Transverse colon (tissue), 4 donors: Measurements from ENCODE around the gene RAB9A. TPM values are rescaled to one million over a fixed set of nuclear protein-coding genes. Genes with fewer than 3 reads are reported as not detected.

Experiments used
- DNase-seq: peaks from one replicate; pipeline ENCODE4 v3.0.0-alpha.2; 2019
- H3K27ac ChIP-seq, 4 donors: fragments of 200-600 bp; sonication (generic); 2 replicates each; pipeline ENCODE4 v1.5.1; 2016 to 2018; ENCODE audit warnings: inconsistent platforms in 4 of 4
- H3K27me3 ChIP-seq: fragments of 200-600 bp; sonication (generic); 2 replicates; pipeline ENCODE4 v1.5.1; 2017; ENCODE audit warnings: inconsistent platforms
- H3K36me3 ChIP-seq, 4 donors: fragments of 200-600 bp; sonication (generic); 2 replicates each; pipeline ENCODE4 v1.5.1; 2017 to 2019; ENCODE audit warnings: inconsistent platforms in 4 of 4
- H3K4me1 ChIP-seq, 4 donors: fragments of 200-600 bp; sonication (generic); 2 replicates each; pipeline ENCODE4 v1.5.1; 2017 to 2020; ENCODE audit warnings: inconsistent platforms in 4 of 4
- H3K4me3 ChIP-seq, 4 donors: fragments of 200-600 bp; sonication (generic); 1 replicate in 1 of 4; 2 replicates in 3 of 4; pipeline versions ENCODE4 v1.5.1 to v1.6.1; 2017 to 2019; ENCODE audit warnings: inconsistent platforms in 4 of 4
- H3K9me3 ChIP-seq, 2 donors: fragments of 200-600 bp; sonication (generic); 2 replicates each; pipeline ENCODE4 v1.5.1; 2017 to 2019; ENCODE audit warnings: inconsistent platforms in 2 of 2
- EP300 ChIP-seq: sonication (generic); formaldehyde crosslinking; IDR thresholded peaks from one replicate; pipeline ENCODE4 v1.6.1; 2017; ENCODE audit warnings: antibody characterized with exemption, low read depth
- POLR2A ChIP-seq: fragments of 450-650 bp; IDR thresholded peaks from one replicate; pipeline ENCODE4 v1.6.1; 2016; ENCODE audit warnings: antibody characterized with exemption, mild to moderate bottlenecking, moderate library complexity
- POLR2AphosphoS5 ChIP-seq, 3 donors: sonication (generic); formaldehyde crosslinking; IDR thresholded peaks; one replicate each; pipeline ENCODE4 v1.6.1; 2016; ENCODE audit warnings: antibody characterized with exemption in 3 of 3
- WGBS, 2 donors: methylation state at CpG; one replicate each; pipeline ENCODE4 v1.1.5; 2018; ENCODE audit warnings: low coverage in 1 of 2; 5-methylcytosine and 5-hydroxymethylcytosine counted together
- in situ Hi-C, 4 donors: fragments of 200-750 bp; cut with MboI; loops; one replicate each; pipeline versions ENCODE4 v1.15.0 to v1.15.1; 2017; ENCODE audit warnings: low sequenced_read_pairs in 3 of 4, low pct_ligation_motif_present in 1 of 4, low pct_unique_long_range_greater_than_20kb in 1 of 4
- intact Hi-C: fragments of 100-400 bp; cut with DNase I; formaldehyde crosslinking; loops from one replicate; pipeline ENCODE4 v1.15.1; 2023; ENCODE audit warnings: low total_unique reads
- total RNA-seq, 4 donors: library from RNA; depleted of rRNA; stranded (reverse); fragments of >200 nt; gene quantifications; one replicate each; pipeline ENCODE4 v1.1.0, GENCODE V29; 2016
- TF ChIP-seq, protein P1 (sequence below), 5 experiments: fragments of 200-600 bp in 3 of 5; fragments of 450-650 bp in 2 of 5; sonication (generic) in 3 of 5; IDR thresholded peaks; 1 replicate in 2 of 5; 2 replicates in 3 of 5; pipeline ENCODE4 v1.5.1; 2016 to 2017; ENCODE audit warnings: antibody characterized with exemption in 5 of 5, inconsistent platforms in 3 of 5, mild to moderate bottlenecking in 2 of 5, moderate library complexity in 1 of 5

The RAB9A gene
- total RNA-seq, 4 donors from 2014 or later: 4.8 to 34.7 (median 17.0) TPM

DNA sequence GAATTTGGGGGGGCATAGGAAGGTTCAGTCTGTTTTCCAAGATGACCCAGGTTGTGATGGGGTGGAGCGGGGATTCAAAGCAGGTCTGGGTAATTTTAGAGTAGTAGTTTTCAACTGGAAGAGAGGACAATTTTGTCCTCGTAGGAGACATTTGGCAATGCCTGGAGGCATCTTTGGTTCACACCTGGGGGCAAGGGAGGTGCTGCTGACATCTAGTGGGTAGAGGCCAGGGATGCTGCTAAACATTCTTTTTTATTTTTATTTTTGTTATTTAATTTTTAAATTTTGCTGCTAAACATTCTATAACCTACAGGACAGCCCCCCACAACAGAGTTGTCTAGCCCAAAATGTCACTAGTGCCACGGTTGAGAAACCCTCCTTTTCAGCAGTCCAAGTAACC is 1.9 kb downstream of the RAB9A start:
- 50 to 67% methylated on average over 1 to 3 of the region's 3 CpGs for WGBS, 2 donors
- intact Hi-C loops (no loop called here), in situ Hi-C loops (no loop called here)
- no peaks in the 10 kb centered on the region for H3K27me3 ChIP-seq
- H3K27ac ChIP-seq: peak overlapping the region in 2 of 4 donors; percentile 98 to 99
- peaks cover 6 to 52% (median 21%) of the 10 kb centered on the region in 4 donors for H3K4me1 ChIP-seq
- TF ChIP-seq EP300 (no peak), POLR2AphosphoS5 (IDR thresholded peaks at IDR 0.05) (no peak), POLR2A (no peak)
- TF ChIP-seq, protein P1, sequence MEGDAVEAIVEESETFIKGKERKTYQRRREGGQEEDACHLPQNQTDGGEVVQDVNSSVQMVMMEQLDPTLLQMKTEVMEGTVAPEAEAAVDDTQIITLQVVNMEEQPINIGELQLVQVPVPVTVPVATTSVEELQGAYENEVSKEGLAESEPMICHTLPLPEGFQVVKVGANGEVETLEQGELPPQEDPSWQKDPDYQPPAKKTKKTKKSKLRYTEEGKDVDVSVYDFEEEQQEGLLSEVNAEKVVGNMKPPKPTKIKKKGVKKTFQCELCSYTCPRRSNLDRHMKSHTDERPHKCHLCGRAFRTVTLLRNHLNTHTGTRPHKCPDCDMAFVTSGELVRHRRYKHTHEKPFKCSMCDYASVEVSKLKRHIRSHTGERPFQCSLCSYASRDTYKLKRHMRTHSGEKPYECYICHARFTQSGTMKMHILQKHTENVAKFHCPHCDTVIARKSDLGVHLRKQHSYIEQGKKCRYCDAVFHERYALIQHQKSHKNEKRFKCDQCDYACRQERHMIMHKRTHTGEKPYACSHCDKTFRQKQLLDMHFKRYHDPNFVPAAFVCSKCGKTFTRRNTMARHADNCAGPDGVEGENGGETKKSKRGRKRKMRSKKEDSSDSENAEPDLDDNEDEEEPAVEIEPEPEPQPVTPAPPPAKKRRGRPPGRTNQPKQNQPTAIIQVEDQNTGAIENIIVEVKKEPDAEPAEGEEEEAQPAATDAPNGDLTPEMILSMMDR (IDR thresholded peaks at IDR 0.05): no peak
- H3K36me3 ChIP-seq: no peaks in the 10 kb centered on the region
- peak overlapping the region in 2 of 4 donors; percentile 83 for H3K4me3 ChIP-seq
- DNase-seq: no peak
- no peaks in the 10 kb centered on the region for H3K9me3 ChIP-seq

DNA sequence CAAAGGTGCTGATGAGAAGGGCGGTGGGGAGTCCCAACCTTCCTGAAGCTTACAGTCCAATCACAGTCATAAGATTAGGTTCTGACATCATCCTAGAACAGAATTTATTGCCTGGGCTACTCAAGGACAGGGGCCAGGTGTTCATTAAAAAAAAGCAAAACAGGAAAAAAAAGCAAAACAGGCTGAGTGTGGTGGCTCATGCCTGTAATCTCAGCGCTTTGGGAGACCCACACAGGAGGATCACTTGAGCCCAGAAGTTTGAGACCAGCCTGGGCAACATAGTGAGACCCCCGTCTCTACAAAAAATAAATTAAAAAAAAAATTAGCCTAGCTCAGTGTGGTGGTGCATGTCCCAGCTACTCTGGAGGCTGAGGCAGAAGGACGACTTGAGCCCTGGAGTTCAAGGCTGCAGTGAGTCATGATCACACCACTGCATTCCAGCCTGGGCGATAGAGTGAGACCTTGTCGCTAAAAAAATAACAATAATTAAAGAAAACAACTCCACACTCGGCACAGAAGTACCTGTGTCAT is 3.0 kb downstream of the RAB9A start:
- no peaks in the 10 kb centered on the region for H3K27me3 ChIP-seq
- in situ Hi-C loops (no loop called here), intact Hi-C loops (no loop called here)
- DNase-seq: no peak
- no peak overlapping the region for H3K4me3 ChIP-seq
- no peak for TF ChIP-seq POLR2AphosphoS5 (IDR thresholded peaks at IDR 0.05)
- TF ChIP-seq, protein P1 (IDR thresholded peaks at IDR 0.05): no peak
- no peak for TF ChIP-seq EP300
- WGBS, 2 donors: 59 to 69% methylated on average over 4 to 7 of the region's 7 CpGs
- peak overlapping the region in 2 of 4 donors; percentile 35 to 37 for H3K27ac ChIP-seq
- H3K4me1 ChIP-seq: peaks cover 6 to 58% (median 21%) of the 10 kb centered on the region in 4 donors
- no peaks in the 10 kb centered on the region for H3K9me3 ChIP-seq
- no peaks in the 10 kb centered on the region for H3K36me3 ChIP-seq

DNA sequence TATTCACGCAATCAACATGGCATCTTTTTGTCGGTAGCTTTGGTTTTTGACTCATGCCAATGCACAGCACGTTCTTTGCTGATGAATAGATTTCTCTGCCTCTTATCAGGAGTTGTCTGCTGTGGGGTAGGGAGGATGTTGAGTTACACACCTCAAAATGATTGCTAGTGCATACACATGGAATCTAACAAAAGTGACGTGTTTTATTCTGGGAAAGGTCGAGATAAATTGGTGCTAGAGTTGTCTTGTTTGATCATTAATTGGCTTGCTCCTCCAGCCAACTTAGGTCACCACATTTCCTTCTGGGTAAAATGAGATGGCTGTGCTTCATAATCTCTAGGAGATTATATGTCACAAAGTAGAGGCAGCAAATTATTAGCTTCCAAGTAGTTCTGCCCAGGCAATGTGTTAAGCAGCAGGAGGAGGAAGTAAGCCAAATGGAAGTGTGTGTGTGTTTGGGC is 3.9 kb downstream of the RAB9A start:
- H3K9me3 ChIP-seq: no peaks in the 10 kb centered on the region
- no peak for DNase-seq
- H3K27me3 ChIP-seq: no peaks in the 10 kb centered on the region
- in situ Hi-C loops: no loop called here
- peaks cover 6 to 62% (median 24%) of the 10 kb centered on the region in 4 donors for H3K4me1 ChIP-seq
- H3K36me3 ChIP-seq: no peaks in the 10 kb centered on the region
- intact Hi-C loops: no loop called here
- WGBS, 2 donors: 84% methylated on average over 5 of the region's 5 CpGs; no CpG with 5 or more reads in 1 of the 2 donors
- H3K27ac ChIP-seq: peak overlapping the region; percentile 12 to 37 (median 32)
- H3K4me3 ChIP-seq: no peak overlapping the region
- TF ChIP-seq POLR2A (no peak), EP300 (no peak), POLR2AphosphoS5 (IDR thresholded peaks at IDR 0.05) (no peak)
- TF ChIP-seq, protein P1 (IDR thresholded peaks at IDR 0.05): no peak

DNA sequence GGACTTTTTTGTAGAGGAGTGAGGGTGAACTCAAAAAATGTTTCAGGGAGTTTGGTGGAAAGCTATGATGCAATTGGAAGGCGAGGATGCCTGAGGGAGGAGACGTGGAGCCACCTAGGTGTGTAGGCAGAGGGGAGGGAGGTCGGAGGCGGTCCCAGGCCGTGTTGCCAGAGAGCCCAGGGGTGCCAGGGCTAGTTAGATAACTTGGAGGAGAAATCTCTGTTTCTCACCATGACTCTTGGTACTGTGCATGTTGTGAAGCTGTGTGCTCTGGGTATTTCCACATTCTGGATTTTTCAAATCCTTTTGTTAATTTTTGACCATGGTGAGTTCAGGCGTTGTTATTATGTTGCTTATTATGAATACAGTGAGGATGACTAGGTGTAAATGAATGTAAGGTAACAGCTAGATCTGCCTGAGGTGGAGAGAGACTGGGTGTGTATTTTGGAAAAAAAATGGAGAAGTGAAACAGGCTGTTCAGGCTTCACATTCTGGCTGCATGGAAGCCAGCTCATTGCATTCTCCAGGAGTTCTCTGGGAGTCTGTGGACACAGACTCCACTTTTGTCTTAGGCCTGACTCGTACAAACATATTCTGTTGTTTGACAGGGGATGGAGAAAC is 4.5 kb downstream of the RAB9A start:
- no peak for DNase-seq
- no peak for TF ChIP-seq EP300
- TF ChIP-seq POLR2AphosphoS5 (IDR thresholded peaks at IDR 0.05): no peak
- TF ChIP-seq, protein P1 (IDR thresholded peaks at IDR 0.05): no peak
- TF ChIP-seq POLR2A: no peak
- Histone ChIP-seq H3K9me3 (no peaks in the 10 kb centered on the region), H3K36me3 (no peaks in the 10 kb centered on the region), H3K27me3 (no peaks in the 10 kb centered on the region), H3K4me1 (peaks cover 6 to 66% (median 26%) of the 10 kb centered on the region in 4 donors), H3K4me3 (no peak overlapping the region), H3K27ac (peak overlapping the region; percentile 12 to 37 (median 32))
- WGBS, 2 donors: 40 to 59% methylated on average over 1 to 7 of the region's 7 CpGs
- intact Hi-C loops (no loop called here), in situ Hi-C loops (no loop called here)
